HEK293 (cell line): ENCODE measurements around the gene MAP3K14.

Source experiments
- CTCF ChIA-PET: fragments of 350-600 bp; formaldehyde crosslinking; extraction: SDS; loops from one replicate; lab custom pipeline; 2021; ENCODE audit warnings: antibody characterized with exemption; lab: Yijun Ruan, JAX
- POLR2A ChIA-PET: fragments of 300-600 bp; formaldehyde crosslinking; extraction: SDS; loops from one replicate; lab custom pipeline; 2020; ENCODE audit warnings: antibody characterized with exemption, inconsistent platforms; lab: Yijun Ruan, JAX
- H3K27ac ChIP-seq: fragments of 200-500 bp; sonication (Bioruptor generic); 2 replicates; pipeline ENCODE4 v1.5.1; 2014; ENCODE audit warnings: low read depth, low read length, control low read depth, inconsistent platforms; ENCODE audit errors: extremely low read depth
- H3K36me3 ChIP-seq, 2 experiments: fragments of 200-500 bp in 1 of 2; sonication (Bioruptor generic) in 1 of 2; 1 replicate in 1 of 2; 2 replicates in 1 of 2; pipeline ENCODE4 v1.5.1; 2014 to 2017; ENCODE audit warnings: inconsistent platforms in 2 of 2, low read length in 2 of 2; ENCODE audit not compliant: control insufficient read depth in 2 of 2, insufficient read depth in 1 of 2
- H3K4me1 ChIP-seq: fragments of 200-500 bp; sonication (Bioruptor generic); 2 replicates; pipeline ENCODE4 v1.5.1; 2014; ENCODE audit warnings: mild to moderate bottlenecking, low read length, inconsistent platforms; ENCODE audit not compliant: control insufficient read depth, insufficient read depth
- H3K4me3 ChIP-seq: 2 replicates; pipeline ENCODE4 v1.5.1; 2011; ENCODE audit warnings: low read depth, mild to moderate bottlenecking, control low read depth, low read length, moderate library complexity
- H3K9me3 ChIP-seq: fragments of 200-500 bp; sonication (Bioruptor generic); 2 replicates; pipeline ENCODE4 v1.5.1; 2014; ENCODE audit warnings: low read depth, low read length, inconsistent platforms; ENCODE audit not compliant: control insufficient read depth, insufficient read depth
- SCRT1 ChIP-seq: fragments of 450-650 bp; formaldehyde crosslinking; IDR thresholded peaks from 2 replicates; pipeline ENCODE4 v1.5.1; 2016; ENCODE audit warnings: missing biosample characterization, missing genetic modification characterization, borderline replicate concordance
- SCRT2 ChIP-seq: fragments of 450-650 bp; formaldehyde crosslinking; IDR thresholded peaks from 2 replicates; pipeline ENCODE4 v1.5.1; 2016; ENCODE audit warnings: missing biosample characterization, missing genetic modification characterization
- ZBTB48 ChIP-seq: fragments of 450-650 bp; formaldehyde crosslinking; IDR thresholded peaks from 2 replicates; pipeline ENCODE4 v1.5.1; 2016; ENCODE audit warnings: missing biosample characterization, missing genetic modification characterization
- ZNF112 ChIP-seq: fragments of 450-650 bp; formaldehyde crosslinking; IDR thresholded peaks from 2 replicates; pipeline ENCODE4 v1.5.0; 2017; ENCODE audit warnings: missing biosample characterization, missing genetic modification characterization
- ZNF121 ChIP-seq: fragments of 450-650 bp; formaldehyde crosslinking; IDR thresholded peaks from 2 replicates; pipeline ENCODE4 v1.5.1; 2016; ENCODE audit warnings: missing biosample characterization, missing genetic modification characterization
- ZNF174 ChIP-seq: fragments of 450-650 bp; formaldehyde crosslinking; IDR thresholded peaks from 2 replicates; pipeline ENCODE4 v1.5.0; 2017; ENCODE audit warnings: missing biosample characterization, mild to moderate bottlenecking, missing genetic modification characterization
- ZNF624 ChIP-seq: fragments of 450-650 bp; formaldehyde crosslinking; IDR thresholded peaks from 2 replicates; pipeline ENCODE4 v1.5.1; 2017; ENCODE audit warnings: missing biosample characterization, missing genetic modification characterization
- TF ChIP-seq, protein P1 (sequence below): fragments of 450-650 bp; formaldehyde crosslinking; IDR thresholded peaks from 2 replicates; pipeline ENCODE4 v1.5.1; 2017; ENCODE audit warnings: missing biosample characterization, missing genetic modification characterization
- TF ChIP-seq, protein P2 (sequence below): fragments of 450-650 bp; formaldehyde crosslinking; IDR thresholded peaks from 2 replicates; pipeline ENCODE4 v1.5.1; 2016; ENCODE audit warnings: missing biosample characterization, missing genetic modification characterization
- TF ChIP-seq, protein P3 (sequence below): fragments of 450-650 bp; formaldehyde crosslinking; IDR thresholded peaks from 2 replicates; pipeline ENCODE4 v1.5.0; 2017; ENCODE audit warnings: missing biosample characterization, missing genetic modification characterization, borderline replicate concordance

The MAP3K14 gene

DNA sequence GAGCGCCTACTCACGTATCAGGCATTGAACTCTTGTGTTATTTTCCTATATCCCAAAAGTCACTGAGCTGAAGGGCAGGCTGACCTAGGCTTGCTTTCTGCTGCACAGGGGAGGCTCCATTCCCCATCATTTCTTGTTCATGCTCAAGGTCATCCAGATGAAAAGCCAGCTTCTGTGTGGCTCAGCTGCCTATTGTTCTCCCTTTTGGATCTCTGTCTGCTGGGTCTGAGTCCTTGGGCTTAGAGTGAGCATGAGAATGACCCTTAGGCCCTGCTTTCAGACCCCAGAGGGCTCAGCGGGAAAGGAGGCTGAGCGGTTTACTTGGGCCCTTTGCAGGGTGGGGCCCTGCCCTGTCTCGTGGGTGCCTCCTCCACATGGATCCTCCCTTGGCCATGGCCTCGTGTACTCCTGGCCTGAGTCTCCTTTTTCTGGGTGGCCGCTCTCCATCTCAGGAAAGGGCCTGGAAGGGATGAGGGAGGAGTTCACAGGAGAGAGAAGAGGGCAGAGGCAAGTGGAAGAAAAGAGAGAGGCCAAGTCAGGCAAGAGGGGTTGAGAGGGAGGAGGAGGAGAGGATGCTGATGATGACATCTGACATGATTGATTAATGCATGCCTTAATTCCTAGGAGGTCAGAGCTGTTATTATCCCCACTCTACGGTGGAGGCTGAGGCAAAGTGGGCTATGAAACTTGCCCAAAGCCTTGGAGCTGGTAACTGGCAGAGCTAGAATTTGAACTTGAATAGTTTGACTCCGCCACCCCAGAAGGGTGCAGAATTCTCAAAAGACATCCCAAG is 19.8 kb upstream of the MAP3K14 start (continued):
- TF ChIP-seq, protein P1, sequence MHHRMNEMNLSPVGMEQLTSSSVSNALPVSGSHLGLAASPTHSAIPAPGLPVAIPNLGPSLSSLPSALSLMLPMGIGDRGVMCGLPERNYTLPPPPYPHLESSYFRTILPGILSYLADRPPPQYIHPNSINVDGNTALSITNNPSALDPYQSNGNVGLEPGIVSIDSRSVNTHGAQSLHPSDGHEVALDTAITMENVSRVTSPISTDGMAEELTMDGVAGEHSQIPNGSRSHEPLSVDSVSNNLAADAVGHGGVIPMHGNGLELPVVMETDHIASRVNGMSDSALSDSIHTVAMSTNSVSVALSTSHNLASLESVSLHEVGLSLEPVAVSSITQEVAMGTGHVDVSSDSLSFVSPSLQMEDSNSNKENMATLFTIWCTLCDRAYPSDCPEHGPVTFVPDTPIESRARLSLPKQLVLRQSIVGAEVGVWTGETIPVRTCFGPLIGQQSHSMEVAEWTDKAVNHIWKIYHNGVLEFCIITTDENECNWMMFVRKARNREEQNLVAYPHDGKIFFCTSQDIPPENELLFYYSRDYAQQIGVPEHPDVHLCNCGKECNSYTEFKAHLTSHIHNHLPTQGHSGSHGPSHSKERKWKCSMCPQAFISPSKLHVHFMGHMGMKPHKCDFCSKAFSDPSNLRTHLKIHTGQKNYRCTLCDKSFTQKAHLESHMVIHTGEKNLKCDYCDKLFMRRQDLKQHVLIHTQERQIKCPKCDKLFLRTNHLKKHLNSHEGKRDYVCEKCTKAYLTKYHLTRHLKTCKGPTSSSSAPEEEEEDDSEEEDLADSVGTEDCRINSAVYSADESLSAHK (tag by site-specific recombination), result no peak
- TF ChIP-seq SCRT1 (tag by site-specific recombination) (no peak), ZNF174 (tag by site-specific recombination) (no peak), ZNF112 (tag by site-specific recombination) (no peak), SCRT2 (tag by site-specific recombination) (0 out of 2 replicates have a peak, but pooled peaks have one; percentile 14), ZNF624 (tag by site-specific recombination) (no peak)
- TF ChIP-seq, all 188 proteins: peak for 3

DNA sequence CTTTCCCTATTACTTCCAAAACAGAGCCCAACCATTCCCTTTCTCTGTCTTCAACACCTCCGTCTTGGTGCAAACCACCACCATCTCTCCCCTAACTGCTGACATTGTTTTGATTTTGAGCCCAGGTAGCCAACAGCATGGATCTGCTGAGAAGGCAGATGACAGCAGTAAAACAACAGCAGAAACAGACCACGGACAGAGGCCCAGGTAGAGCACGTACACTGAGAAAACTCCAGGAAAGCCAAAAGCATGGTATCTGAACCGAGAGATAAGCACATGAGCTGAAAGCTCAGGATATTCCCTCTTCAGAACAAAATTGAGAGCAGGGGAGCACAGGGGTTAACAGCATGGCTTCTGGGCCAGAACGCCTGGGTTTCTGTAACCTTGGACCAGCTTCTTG is 18.9 kb upstream of the MAP3K14 start:
- ChIA-PET POLR2A (interaction anchor here (0.8 to 1.1 kb wide), 3 partner anchors 10 to 34 kb away, joined by 3 to 4 read pairs (median 3); no protein-coding TSS in a partner anchor), CTCF (interaction anchor here (0.8 to 2.6 kb wide), 3 partner anchors 19 to 58 kb away, joined by 3 to 8 read pairs (median 3); partner anchors contain the start of gene MAP3K14)
- Histone ChIP-seq H3K27ac (no peak overlapping the region), H3K4me3 (no peak overlapping the region), H3K4me1 (peaks cover 14% of the 10 kb centered on the region), H3K36me3 (no peaks in the 10 kb centered on the region), H3K9me3 (no peaks in the 10 kb centered on the region)
- TF ChIP-seq, protein P2, sequence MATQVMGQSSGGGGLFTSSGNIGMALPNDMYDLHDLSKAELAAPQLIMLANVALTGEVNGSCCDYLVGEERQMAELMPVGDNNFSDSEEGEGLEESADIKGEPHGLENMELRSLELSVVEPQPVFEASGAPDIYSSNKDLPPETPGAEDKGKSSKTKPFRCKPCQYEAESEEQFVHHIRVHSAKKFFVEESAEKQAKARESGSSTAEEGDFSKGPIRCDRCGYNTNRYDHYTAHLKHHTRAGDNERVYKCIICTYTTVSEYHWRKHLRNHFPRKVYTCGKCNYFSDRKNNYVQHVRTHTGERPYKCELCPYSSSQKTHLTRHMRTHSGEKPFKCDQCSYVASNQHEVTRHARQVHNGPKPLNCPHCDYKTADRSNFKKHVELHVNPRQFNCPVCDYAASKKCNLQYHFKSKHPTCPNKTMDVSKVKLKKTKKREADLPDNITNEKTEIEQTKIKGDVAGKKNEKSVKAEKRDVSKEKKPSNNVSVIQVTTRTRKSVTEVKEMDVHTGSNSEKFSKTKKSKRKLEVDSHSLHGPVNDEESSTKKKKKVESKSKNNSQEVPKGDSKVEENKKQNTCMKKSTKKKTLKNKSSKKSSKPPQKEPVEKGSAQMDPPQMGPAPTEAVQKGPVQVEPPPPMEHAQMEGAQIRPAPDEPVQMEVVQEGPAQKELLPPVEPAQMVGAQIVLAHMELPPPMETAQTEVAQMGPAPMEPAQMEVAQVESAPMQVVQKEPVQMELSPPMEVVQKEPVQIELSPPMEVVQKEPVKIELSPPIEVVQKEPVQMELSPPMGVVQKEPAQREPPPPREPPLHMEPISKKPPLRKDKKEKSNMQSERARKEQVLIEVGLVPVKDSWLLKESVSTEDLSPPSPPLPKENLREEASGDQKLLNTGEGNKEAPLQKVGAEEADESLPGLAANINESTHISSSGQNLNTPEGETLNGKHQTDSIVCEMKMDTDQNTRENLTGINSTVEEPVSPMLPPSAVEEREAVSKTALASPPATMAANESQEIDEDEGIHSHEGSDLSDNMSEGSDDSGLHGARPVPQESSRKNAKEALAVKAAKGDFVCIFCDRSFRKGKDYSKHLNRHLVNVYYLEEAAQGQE (tag by site-specific recombination), result peak; percentile 84
- TF ChIP-seq, protein P3, sequence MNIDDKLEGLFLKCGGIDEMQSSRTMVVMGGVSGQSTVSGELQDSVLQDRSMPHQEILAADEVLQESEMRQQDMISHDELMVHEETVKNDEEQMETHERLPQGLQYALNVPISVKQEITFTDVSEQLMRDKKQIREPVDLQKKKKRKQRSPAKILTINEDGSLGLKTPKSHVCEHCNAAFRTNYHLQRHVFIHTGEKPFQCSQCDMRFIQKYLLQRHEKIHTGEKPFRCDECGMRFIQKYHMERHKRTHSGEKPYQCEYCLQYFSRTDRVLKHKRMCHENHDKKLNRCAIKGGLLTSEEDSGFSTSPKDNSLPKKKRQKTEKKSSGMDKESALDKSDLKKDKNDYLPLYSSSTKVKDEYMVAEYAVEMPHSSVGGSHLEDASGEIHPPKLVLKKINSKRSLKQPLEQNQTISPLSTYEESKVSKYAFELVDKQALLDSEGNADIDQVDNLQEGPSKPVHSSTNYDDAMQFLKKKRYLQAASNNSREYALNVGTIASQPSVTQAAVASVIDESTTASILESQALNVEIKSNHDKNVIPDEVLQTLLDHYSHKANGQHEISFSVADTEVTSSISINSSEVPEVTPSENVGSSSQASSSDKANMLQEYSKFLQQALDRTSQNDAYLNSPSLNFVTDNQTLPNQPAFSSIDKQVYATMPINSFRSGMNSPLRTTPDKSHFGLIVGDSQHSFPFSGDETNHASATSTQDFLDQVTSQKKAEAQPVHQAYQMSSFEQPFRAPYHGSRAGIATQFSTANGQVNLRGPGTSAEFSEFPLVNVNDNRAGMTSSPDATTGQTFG (tag by site-specific recombination), result no peak

DNA sequence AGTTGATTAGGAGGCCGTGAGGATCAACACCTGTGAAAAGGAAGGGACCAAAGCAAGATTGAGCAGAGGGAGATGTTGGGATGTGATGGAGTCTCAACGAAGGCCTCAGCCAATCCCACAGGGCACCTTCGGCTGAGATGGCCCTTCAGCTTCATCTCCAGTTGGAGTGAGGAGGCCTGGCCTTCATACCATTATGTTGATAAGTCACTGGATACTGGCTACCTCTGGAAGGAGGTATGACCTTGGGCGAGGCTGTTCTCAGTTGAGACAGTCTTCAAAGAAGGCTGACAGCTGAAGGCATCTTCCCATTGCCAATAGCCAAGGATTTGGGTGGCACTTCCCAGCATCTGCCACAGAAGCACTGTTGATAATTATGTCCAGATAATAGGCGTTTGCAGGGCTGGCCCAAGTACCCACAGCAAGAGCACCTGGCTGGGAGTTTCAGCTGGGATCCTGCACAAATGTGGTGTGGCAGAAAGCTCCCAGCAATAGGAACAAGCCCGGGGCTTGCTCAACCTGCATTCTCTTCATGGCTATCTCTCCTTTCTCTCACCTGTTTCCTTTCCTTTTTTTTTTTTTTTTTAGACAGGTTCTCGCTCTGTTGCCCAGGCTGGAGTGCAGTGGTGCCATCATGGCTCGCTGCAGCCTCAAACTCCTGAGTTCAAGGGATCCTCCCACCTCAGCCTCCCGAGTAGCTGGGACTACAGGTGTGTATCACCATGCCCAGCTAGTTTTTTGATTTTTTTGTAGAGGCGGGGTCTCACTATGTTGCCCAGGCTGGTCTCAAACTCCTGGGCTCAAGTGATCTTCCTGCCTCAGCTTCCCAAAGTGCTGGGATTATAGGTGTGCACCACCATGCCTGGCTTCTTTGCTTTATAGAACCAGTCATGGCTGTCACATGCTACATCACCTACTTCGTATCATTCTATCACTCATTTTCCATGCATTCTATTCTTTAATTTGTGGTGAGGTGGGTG is 18.2 kb upstream of the MAP3K14 start:
- CTCF ChIA-PET, result interaction anchor here (0.8 to 2.6 kb wide), 5 partner anchors 11 to 58 kb away, joined by 3 to 8 read pairs (median 5); partner anchors contain the start of gene MAP3K14
- no peaks in the 10 kb centered on the region for H3K9me3 ChIP-seq
- peaks cover 14% of the 10 kb centered on the region for H3K4me1 ChIP-seq
- POLR2A ChIA-PET, result interaction anchor here (0.8 to 1.4 kb wide), 3 partner anchors 9 to 24 kb away, joined by 3 to 4 read pairs (median 4); no protein-coding TSS in a partner anchor
- no peaks in the 10 kb centered on the region for H3K36me3 ChIP-seq
- TF ChIP-seq ZBTB48 (tag by site-specific recombination), result no peak
- peak; percentile 95 for TF ChIP-seq ZNF121
- no peak overlapping the region for H3K4me3 ChIP-seq
- H3K27ac ChIP-seq, result peak overlapping the region; percentile 20; the same call in 1 of the 2 replicates
